ENCODE data around the gene CABLES2.

CABLES2 gene

DNA sequence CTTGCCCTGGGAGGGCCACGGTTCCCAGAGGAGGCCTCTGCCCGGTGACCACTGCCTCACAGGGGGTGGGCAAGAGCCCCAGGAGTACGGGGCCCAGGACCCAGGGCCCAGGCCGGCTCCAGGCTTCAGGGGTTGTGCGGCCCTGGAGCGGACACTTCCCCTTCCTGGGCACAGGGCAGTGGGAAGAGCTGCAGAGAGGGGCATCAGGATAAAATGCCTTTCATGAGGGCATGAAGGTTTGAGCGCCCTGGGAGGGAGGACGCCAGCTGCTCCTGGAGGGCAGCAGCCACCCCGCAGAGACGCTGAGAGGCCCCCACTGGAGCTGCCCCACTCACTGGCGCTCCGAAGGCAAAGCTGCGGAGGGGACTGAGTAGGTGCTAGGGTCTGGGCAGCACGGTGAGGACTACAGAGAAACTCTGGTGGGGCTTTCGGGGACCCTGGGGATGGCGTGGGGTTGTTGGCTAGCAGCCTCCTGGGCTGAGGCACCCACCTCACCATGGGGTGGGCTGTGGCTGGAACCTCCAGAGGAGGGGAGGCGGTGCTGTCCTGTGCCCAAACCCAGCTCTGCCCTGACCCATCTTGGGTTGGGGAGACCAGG, 50.4 kb downstream of the CABLES2 start:
- no peak for ATAC-seq (ENCODE audit: low read depth)
- Mint-ChIP-seq H3K36me3 (peaks cover 4% of the 10 kb centered on the region), H3K27ac (no peak overlapping the region), H3K9me3 (no peaks in the 10 kb centered on the region), H3K27me3 (no peaks in the 10 kb centered on the region), H3K4me1 (peaks cover 4% of the 10 kb centered on the region), H3K4me3 (no peak overlapping the region)
- no peak for DNase-seq (ENCODE audit: low spot score in 2 of 2)

GRCh38 chr20:62355878-62356588, 51.1 kb downstream of the CABLES2 start:
- no peak overlapping the region for H3K4me3 Mint-ChIP-seq
- DNase-seq (ENCODE audit: low spot score in 2 of 2) = no peak
- H3K9me3 Mint-ChIP-seq = no peaks in the 10 kb centered on the region
- H3K27me3 Mint-ChIP-seq = no peaks in the 10 kb centered on the region
- H3K27ac Mint-ChIP-seq = no peak overlapping the region
- peaks cover 4% of the 10 kb centered on the region for H3K4me1 Mint-ChIP-seq
- H3K36me3 Mint-ChIP-seq = peaks cover 4% of the 10 kb centered on the region
- ATAC-seq (ENCODE audit: low read depth) = no peak

DNA sequence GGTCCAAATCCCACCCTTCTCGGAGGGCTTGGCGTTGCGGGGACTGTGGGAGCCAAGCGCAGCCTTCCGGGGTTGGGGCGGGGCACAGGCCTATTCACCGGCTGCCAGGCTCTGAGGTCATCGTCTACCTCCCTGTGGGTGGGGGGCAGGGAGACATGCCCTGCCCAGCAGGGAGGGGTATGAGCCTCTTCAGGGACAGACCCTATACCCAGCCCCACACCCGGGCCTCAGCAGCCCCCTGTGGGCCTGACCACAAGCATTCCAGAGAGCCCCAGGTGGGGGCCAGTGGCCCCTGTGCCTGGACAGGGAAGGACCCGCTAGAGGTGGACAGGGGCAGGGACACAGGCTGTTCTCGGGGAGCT, 51.6 kb downstream of the CABLES2 start:
- no peak for ATAC-seq (ENCODE audit: low read depth)
- Mint-ChIP-seq H3K4me1 (peaks cover 4% of the 10 kb centered on the region), H3K9me3 (no peaks in the 10 kb centered on the region), H3K27ac (no peak overlapping the region), H3K27me3 (no peaks in the 10 kb centered on the region), H3K36me3 (peaks cover 4% of the 10 kb centered on the region), H3K4me3 (no peak overlapping the region)
- no peak for DNase-seq (ENCODE audit: low spot score in 2 of 2)

DNA sequence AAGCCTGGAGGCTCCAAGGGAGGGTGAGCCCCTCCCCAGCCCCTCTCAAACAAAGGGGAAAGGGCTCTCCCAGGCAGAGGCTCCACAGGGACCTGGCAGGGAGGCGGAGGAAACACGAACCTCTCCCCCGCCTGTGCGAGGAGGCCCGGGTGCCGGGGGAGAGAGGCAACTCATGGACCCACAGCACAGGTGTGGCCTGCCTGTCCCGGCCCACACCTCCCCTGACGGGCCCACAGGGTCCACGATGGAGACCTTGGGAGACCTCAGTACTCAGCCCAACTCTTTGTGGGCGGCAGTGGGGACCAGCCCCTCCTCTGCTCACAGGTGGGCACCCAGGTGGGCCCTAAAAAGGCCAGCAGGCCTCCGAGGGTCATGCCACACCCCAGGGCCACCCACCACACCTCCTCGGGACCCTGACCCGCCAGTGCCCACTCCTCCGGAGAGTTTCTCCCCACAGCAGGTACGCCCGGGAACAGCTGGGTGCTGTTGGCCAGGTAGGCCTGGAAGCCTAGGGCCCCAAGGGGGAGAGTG, 52.2 kb downstream of the CABLES2 start:
- Mint-ChIP-seq H3K27me3 (no peaks in the 10 kb centered on the region), H3K4me3 (no peak overlapping the region), H3K27ac (no peak overlapping the region), H3K9me3 (no peaks in the 10 kb centered on the region), H3K36me3 (peaks cover 3% of the 10 kb centered on the region), H3K4me1 (peaks cover 4% of the 10 kb centered on the region)
- no peak for DNase-seq (ENCODE audit: low spot score in 2 of 2)
- no peak for ATAC-seq (ENCODE audit: low read depth)

- Mint-ChIP-seq H3K9me3 (peaks cover 2% of the 10 kb centered on the region), H3K4me3 (no peak overlapping the region), H3K36me3 (peaks cover 5% of the 10 kb centered on the region), H3K4me1 (peaks cover 6% of the 10 kb centered on the region), H3K27ac (no peak overlapping the region), H3K27me3 (no peaks in the 10 kb centered on the region)
- ATAC-seq (ENCODE audit: low read depth) (no peak), DNase-seq (ENCODE audit: low spot score in 2 of 2) (no peak)
Observed at GRCh38 chr20:62354031-62354808, 52.9 kb downstream of the CABLES2 start.

DNA sequence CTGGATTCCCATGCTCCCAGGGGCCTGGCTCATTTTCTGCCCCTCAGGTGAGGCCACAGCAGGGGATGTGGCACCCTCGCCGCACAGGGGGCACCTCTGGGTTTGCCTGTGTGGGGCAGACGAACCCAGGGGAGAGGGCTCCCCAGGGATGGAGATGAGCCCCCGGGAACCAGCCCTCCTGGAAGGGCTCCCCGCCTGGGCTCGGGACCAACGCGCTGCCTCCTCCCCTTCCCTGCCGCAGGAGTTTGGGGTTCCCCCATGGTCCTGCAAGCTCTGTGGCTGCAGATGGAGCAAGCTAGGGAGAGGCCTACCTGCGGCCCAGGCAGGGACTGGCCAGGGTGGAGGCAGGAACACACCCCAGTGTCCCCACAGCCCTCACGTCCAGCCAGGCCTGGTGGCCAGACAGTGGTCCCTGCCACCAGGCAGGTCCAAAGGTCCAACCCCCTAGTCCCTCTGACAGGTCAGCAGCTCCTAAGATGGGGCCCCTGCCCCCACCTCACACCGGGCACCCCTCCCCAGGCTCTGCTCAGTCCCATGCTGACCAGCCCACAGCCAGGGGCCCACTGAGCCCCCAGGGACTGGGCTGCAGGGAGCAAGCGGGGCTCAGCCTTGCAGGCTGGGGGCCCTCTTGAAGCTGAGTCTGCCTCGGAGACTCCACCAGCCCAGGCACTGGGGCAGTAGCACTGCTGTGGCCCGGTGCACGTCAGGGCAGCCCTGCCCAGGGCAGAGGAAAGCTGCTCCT, 53.6 kb downstream of the CABLES2 start:
- Mint-ChIP-seq H3K4me3 (no peak overlapping the region), H3K27ac (no peak overlapping the region), H3K9me3 (peaks cover 5% of the 10 kb centered on the region), H3K27me3 (no peaks in the 10 kb centered on the region), H3K4me1 (peaks cover 2% of the 10 kb centered on the region), H3K36me3 (peaks cover 9% of the 10 kb centered on the region)
- ATAC-seq (ENCODE audit: low read depth) (no peak), DNase-seq (ENCODE audit: low spot score in 2 of 2) (no peak)

- H3K27me3 Mint-ChIP-seq = no peaks in the 10 kb centered on the region
- no peak for ATAC-seq (ENCODE audit: low read depth)
- peaks cover 2% of the 10 kb centered on the region for H3K4me1 Mint-ChIP-seq
- DNase-seq (ENCODE audit: low spot score in 2 of 2) = no peak
- peaks cover 9% of the 10 kb centered on the region for H3K36me3 Mint-ChIP-seq
- H3K9me3 Mint-ChIP-seq = peaks cover 5% of the 10 kb centered on the region
- H3K27ac Mint-ChIP-seq = no peak overlapping the region
- H3K4me3 Mint-ChIP-seq = no peak overlapping the region
Observed at GRCh38 chr20:62352402-62353288, 54.4 kb downstream of the CABLES2 start.

DNA sequence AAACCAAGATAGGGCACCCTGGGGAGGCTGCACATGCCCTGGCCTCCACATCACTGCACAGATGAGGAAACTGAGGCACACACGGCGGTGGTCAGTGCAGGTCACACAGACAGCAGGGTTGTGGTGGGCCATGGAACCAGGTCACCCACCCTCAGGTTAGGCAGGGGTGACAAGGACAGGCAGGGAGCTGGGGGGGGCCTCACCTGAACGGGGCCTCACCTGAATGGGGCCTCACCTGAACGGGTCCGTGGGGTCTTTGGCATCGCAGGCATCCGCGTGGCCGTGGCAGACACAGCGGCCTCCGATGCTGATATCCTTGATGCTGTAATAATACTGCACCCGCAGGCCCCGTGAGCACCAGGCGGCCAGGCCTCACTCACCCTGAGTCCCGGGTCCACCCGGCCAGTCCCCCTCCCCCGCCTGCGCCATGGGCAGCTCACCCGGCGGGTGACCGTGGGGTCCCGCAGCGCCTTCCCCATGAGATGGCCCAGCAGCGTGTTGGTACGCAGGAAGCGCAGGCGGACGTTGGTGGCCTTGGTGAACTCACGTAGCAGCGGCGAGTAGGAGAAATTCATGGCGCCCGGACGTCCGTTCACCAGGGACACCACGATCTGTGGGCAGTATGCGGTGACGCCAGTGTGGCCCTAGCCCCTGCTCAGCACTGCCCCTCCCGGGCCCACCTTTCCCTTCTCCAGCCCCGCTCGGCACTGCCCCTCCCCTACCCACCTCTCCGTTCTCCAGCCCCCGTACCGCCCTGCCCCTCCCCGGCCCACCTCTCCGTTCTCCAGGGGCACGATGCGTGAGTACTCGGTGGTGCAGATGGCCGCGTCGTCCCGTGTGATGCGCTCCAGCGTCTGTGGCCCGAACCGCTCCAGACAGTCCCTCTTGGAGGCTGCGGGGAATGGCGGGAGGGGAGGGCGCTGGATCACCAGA, 55.4 kb downstream of the CABLES2 start:
- H3K36me3 Mint-ChIP-seq = peaks cover 9% of the 10 kb centered on the region

DNA sequence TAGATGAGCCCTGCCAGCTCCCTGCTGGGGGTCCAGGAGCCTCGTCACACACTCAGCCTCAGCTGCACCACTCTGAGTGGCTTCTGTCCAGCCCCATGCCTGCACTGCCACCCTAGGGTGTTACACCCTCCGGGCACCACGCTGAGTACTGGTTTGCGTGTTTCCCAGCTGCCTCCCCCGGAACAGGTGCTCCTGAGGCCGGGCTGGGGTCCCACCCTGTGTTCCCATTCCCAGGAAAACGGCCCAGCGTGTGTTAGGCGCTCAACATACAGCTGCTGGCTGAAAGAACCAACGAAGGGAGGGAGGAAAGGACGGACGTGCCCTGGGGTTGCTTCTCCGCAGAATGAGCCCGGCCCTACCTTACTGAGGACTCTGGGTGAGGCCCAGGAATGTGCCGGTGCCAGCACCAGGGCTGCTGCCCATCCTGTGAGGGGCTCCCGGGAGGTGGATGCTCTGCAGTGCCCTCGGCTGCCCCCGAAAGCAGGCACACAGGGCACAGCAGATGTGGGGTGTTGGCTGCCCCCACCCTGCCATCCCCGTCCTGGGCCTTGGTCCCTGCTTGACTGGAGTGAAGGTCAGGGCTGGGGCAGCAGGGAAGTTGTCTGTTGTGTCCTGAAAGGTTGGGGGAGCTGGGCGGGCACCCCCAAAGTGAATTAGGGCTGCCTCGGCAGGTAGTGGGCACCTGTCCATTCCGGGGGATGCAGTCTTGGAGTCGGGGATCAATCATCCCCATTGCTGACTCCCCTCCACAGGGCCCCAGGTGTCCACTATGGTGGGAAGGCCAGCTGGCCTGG, 56.3 kb downstream of the CABLES2 start:
- H3K27me3 Mint-ChIP-seq = no peaks in the 10 kb centered on the region
- H3K9me3 Mint-ChIP-seq = peaks cover 5% of the 10 kb centered on the region
- H3K4me1 Mint-ChIP-seq = peaks cover 2% of the 10 kb centered on the region
- no peak overlapping the region for H3K4me3 Mint-ChIP-seq
- DNase-seq (ENCODE audit: low spot score in 2 of 2) = no peak
- H3K36me3 Mint-ChIP-seq = peaks cover 9% of the 10 kb centered on the region
- no peak overlapping the region for H3K27ac Mint-ChIP-seq
- ATAC-seq (ENCODE audit: low read depth) = no peak

More for the DNA sequence above, 55.4 kb downstream of the CABLES2 start:
- DNase-seq (ENCODE audit: low spot score in 2 of 2) (no peak), ATAC-seq (ENCODE audit: low read depth) (no peak)
- Mint-ChIP-seq H3K27ac (no peak overlapping the region), H3K4me3 (no peak overlapping the region), H3K27me3 (no peaks in the 10 kb centered on the region), H3K9me3 (peaks cover 5% of the 10 kb centered on the region), H3K4me1 (peaks cover 2% of the 10 kb centered on the region)

GRCh38 chr20:62350098-62350628, 56.9 kb downstream of the CABLES2 start:
- H3K27me3 Mint-ChIP-seq = no peaks in the 10 kb centered on the region
- H3K36me3 Mint-ChIP-seq = peaks cover 9% of the 10 kb centered on the region
- H3K27ac Mint-ChIP-seq = no peak overlapping the region
- no peak overlapping the region for H3K4me3 Mint-ChIP-seq
- no peak for DNase-seq (ENCODE audit: low spot score in 2 of 2)
- peaks cover 2% of the 10 kb centered on the region for H3K4me1 Mint-ChIP-seq
- no peak for ATAC-seq (ENCODE audit: low read depth)
- H3K9me3 Mint-ChIP-seq = peaks cover 5% of the 10 kb centered on the region

GRCh38 chr20:62349556-62350097, 57.5 kb downstream of the CABLES2 start:
- Mint-ChIP-seq H3K4me1 (peaks cover 5% of the 10 kb centered on the region), H3K9me3 (peaks cover 5% of the 10 kb centered on the region), H3K27ac (peak overlapping the region; percentile 80), H3K4me3 (no peak overlapping the region), H3K36me3 (peaks cover 9% of the 10 kb centered on the region), H3K27me3 (no peaks in the 10 kb centered on the region)
- ATAC-seq (ENCODE audit: low read depth) = no peak
- no peak for DNase-seq (ENCODE audit: low spot score in 2 of 2)

All from memory B cell (primary cell).